Measurements from ENCODE around the gene SSH3. TPM values are rescaled to one million over a fixed set of nuclear protein-coding genes. Genes with fewer than 3 reads are reported as not detected.

Gene SSH3
- total and polyA plus RNA-seq, 4 donors: 4.8 to 10.4 (median 8.1) TPM

DNA sequence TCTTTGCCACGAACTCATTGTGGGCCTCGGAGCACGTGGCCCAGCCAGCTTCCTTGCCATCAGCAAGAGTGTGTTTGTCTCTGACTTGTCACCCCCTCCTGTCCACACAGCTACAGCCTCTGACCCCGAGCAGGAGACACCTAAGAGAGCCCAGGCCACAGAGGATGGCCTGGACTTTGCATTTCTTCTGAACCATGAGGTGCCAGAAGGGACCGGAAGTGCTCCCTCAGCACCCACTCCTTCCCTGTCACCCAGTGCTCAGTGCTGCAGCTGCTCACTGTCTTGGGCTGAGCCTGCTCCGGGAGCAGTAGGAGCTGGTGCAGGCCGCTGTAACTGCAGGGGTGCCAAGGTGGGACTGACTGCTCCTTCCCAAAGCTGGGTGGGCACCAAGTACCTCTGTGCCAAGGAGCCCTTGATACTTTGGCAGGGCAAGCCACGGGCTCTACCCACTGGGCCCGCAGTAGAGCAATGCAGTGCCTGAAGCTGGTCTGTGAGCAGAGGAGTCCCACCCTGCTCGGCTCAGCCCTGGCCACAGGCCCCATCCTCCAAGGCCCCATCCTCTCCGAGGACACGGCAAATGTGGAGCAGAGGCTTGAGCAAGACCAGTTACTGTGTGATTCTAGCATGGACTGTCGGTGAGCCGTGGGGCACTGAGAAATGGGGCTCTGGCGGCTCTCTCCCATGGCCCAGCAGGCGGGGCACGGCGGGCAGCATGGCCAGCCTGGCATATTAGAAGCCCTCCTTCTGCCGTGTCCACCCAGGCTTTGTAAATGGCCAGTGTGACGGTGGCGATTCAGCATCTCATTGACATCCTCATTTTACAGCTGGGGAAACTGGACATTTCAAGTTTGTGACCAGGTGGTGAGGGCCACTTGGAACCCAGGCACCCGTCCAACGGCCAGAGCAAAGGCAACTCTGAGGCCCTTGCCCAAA, 30.7 kb upstream of the SSH3 start:
- TF ChIP-seq, protein P1, sequence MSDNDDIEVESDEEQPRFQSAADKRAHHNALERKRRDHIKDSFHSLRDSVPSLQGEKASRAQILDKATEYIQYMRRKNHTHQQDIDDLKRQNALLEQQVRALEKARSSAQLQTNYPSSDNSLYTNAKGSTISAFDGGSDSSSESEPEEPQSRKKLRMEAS (IDR thresholded peaks at IDR 0.05): no peak
- no peak for TF ChIP-seq GABPA (IDR thresholded peaks at IDR 0.05 in 1 of 2, conservative IDR thresholded peaks at IDR 0.05 in 1 of 2)
- TF ChIP-seq, protein P2, sequence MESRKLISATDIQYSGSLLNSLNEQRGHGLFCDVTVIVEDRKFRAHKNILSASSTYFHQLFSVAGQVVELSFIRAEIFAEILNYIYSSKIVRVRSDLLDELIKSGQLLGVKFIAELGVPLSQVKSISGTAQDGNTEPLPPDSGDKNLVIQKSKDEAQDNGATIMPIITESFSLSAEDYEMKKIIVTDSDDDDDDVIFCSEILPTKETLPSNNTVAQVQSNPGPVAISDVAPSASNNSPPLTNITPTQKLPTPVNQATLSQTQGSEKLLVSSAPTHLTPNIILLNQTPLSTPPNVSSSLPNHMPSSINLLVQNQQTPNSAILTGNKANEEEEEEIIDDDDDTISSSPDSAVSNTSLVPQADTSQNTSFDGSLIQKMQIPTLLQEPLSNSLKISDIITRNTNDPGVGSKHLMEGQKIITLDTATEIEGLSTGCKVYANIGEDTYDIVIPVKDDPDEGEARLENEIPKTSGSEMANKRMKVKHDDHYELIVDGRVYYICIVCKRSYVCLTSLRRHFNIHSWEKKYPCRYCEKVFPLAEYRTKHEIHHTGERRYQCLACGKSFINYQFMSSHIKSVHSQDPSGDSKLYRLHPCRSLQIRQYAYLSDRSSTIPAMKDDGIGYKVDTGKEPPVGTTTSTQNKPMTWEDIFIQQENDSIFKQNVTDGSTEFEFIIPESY (IDR thresholded peaks at IDR 0.05): no peak
- Histone ChIP-seq H3K27me3 (ENCODE audit: control insufficient read depth in 4 of 4, insufficient read depth in 4 of 4, low read length in 3 of 4) (no peaks in the 10 kb centered on the region), H3K36me3 (ENCODE audit: control insufficient read depth in 4 of 4, insufficient read depth in 3 of 4, low read depth in 1 of 4, low read length in 3 of 4) (peaks cover 0 to 2% (median 0%) of the 10 kb centered on the region in 4 donors), H3K27ac (ENCODE audit: low read depth in 1 of 2, low read length in 2 of 2) (peak overlapping the region in 1 of 2 donors; percentile 44), H3K4me3 (ENCODE audit: low read depth in 1 of 3, low read length in 3 of 3) (no peak overlapping the region), H3K9me3 (ENCODE audit: control insufficient read depth in 4 of 4, low read length in 3 of 4) (no peaks in the 10 kb centered on the region), H3K4me1 (ENCODE audit: control insufficient read depth in 4 of 4, insufficient read depth in 4 of 4, low read length in 3 of 4) (peaks cover 18 to 86% (median 50%) of the 10 kb centered on the region in 4 donors), H3K9ac (ENCODE audit: low read depth in 1 of 2, low read length in 2 of 2) (no peak overlapping the region)
- 70% methylated on average over 23 of the region's 23 CpGs for WGBS
- DNase-seq (ENCODE audit: low spot score): no peak

DNA sequence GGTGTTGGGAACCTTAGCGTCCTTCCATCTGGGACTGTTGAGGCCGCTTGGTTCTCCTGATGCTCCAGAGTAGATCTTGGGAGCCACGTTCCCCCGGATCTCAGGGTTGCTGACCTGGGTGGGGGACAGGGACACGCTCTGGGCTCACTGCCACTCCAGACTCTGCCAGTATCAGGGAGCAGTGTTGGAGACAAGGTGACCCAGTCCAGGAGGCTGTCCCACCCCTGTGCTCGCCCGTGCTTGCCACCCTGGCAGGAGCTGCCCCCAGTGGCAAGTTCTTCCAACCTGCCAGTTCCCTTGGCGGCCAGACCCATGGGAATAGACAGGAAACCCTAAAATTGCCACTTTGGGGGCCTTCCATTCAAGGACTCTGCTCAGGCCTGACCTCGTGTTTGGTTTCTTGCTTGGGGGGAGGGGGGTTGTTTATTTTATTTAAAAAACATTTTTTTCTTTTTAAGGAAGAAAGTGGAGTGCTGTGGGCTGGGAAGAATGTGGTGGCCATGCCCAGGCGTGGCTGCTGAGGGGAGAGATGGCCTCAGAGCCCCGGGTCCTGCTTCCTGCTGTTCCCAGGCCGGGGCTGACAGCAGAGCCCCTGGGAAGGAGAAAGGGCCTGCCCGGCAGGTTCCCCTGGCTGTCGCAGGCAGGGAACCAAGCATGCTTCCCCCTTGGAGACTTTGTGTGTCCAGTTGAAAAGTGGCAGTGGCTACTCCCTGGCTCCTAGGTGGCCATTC, 29.9 kb upstream of the SSH3 start:
- TF ChIP-seq, protein P3, sequence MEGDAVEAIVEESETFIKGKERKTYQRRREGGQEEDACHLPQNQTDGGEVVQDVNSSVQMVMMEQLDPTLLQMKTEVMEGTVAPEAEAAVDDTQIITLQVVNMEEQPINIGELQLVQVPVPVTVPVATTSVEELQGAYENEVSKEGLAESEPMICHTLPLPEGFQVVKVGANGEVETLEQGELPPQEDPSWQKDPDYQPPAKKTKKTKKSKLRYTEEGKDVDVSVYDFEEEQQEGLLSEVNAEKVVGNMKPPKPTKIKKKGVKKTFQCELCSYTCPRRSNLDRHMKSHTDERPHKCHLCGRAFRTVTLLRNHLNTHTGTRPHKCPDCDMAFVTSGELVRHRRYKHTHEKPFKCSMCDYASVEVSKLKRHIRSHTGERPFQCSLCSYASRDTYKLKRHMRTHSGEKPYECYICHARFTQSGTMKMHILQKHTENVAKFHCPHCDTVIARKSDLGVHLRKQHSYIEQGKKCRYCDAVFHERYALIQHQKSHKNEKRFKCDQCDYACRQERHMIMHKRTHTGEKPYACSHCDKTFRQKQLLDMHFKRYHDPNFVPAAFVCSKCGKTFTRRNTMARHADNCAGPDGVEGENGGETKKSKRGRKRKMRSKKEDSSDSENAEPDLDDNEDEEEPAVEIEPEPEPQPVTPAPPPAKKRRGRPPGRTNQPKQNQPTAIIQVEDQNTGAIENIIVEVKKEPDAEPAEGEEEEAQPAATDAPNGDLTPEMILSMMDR (IDR thresholded peaks at IDR 0.05; ENCODE audit: low read depth, low read length, missing input control): no peak
- no peak for DNase-seq (ENCODE audit: low spot score)
- H3K27ac ChIP-seq (ENCODE audit: low read depth in 1 of 2, low read length in 2 of 2): peak overlapping the region in 1 of 2 donors; percentile 44
- no peaks in the 10 kb centered on the region for H3K9me3 ChIP-seq (ENCODE audit: control insufficient read depth in 4 of 4, low read length in 3 of 4)
- H3K27me3 ChIP-seq (ENCODE audit: control insufficient read depth in 4 of 4, insufficient read depth in 4 of 4, low read length in 3 of 4): no peaks in the 10 kb centered on the region
- 59% methylated on average over 14 of the region's 14 CpGs for WGBS
- H3K4me1 ChIP-seq (ENCODE audit: control insufficient read depth in 4 of 4, insufficient read depth in 4 of 4, low read length in 3 of 4): peaks cover 18 to 82% (median 42%) of the 10 kb centered on the region in 4 donors
- no peak overlapping the region for H3K4me3 ChIP-seq (ENCODE audit: low read depth in 1 of 3, low read length in 3 of 3)
- peaks cover 0 to 2% (median 0%) of the 10 kb centered on the region in 4 donors for H3K36me3 ChIP-seq (ENCODE audit: control insufficient read depth in 4 of 4, insufficient read depth in 3 of 4, low read depth in 1 of 4, low read length in 3 of 4)
- H3K9ac ChIP-seq (ENCODE audit: low read depth in 1 of 2, low read length in 2 of 2): no peak overlapping the region

DNA sequence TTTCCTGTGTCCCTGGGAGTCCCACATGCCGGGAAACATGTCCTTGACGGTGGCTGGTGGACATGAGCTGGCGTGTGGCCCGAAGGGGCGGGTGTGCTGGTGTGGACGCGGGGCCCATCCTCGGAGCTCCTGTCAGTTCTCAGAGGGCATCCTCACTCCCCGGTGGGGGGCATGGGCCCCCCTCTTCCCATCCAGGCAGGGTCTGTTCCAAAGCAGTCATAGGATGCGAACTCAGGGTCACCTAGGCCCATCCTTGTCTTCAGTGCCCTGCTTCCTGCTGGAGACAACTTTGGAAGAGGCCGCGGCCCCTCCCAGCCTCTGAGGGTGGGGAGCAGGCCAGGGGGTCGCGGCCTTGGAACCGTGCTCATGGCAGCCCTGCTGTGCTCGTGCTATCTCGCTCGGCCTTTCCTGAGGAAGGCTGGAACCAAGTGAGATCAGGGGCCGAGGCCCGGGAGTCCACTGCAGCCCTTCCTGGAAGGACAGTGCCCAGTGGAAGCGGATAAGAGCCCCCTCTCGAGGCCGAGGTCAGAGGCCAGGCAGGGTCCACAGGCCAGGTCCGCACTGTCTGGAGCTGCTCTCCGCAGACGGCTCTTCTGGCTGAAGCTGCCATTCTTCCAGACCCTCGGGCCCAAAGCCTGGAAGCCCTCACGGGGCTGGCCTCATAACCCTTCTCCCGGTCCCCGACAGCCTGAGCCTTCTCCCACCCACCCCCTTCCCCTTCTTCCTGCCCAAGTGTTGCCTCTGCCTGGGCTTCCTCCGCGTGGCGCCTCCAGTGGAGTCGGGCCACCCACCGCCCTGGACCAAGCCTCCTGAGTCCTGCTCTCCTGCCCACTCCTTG, 28.3 kb upstream of the SSH3 start:
- WGBS: 65% methylated on average over 35 of the region's 35 CpGs
- Histone ChIP-seq H3K27ac (ENCODE audit: low read depth in 1 of 2, low read length in 2 of 2) (peak overlapping the region; percentile 43 to 67), H3K9ac (ENCODE audit: low read depth in 1 of 2, low read length in 2 of 2) (no peak overlapping the region), H3K9me3 (ENCODE audit: control insufficient read depth in 4 of 4, low read length in 3 of 4) (no peaks in the 10 kb centered on the region), H3K4me3 (ENCODE audit: low read depth in 1 of 3, low read length in 3 of 3) (no peak overlapping the region), H3K4me1 (ENCODE audit: control insufficient read depth in 4 of 4, insufficient read depth in 4 of 4, low read length in 3 of 4) (peaks cover 10 to 71% (median 28%) of the 10 kb centered on the region in 4 donors), H3K27me3 (ENCODE audit: control insufficient read depth in 4 of 4, insufficient read depth in 4 of 4, low read length in 3 of 4) (no peaks in the 10 kb centered on the region), H3K36me3 (ENCODE audit: control insufficient read depth in 4 of 4, insufficient read depth in 3 of 4, low read depth in 1 of 4, low read length in 3 of 4) (peaks cover 4 to 9% (median 7%) of the 10 kb centered on the region in 4 donors)
- no peak for DNase-seq (ENCODE audit: low spot score)
- no peak for TF ChIP-seq GABPA (IDR thresholded peaks at IDR 0.05 in 1 of 2, conservative IDR thresholded peaks at IDR 0.05 in 1 of 2)
- TF ChIP-seq HNF4G (IDR thresholded peaks at IDR 0.05): no peak
- no peak for TF ChIP-seq YY1 (IDR thresholded peaks at IDR 0.05)
- TF ChIP-seq RXRA (IDR thresholded peaks at IDR 0.05): peak; percentile 73 to 84
- TF ChIP-seq, protein P4, sequence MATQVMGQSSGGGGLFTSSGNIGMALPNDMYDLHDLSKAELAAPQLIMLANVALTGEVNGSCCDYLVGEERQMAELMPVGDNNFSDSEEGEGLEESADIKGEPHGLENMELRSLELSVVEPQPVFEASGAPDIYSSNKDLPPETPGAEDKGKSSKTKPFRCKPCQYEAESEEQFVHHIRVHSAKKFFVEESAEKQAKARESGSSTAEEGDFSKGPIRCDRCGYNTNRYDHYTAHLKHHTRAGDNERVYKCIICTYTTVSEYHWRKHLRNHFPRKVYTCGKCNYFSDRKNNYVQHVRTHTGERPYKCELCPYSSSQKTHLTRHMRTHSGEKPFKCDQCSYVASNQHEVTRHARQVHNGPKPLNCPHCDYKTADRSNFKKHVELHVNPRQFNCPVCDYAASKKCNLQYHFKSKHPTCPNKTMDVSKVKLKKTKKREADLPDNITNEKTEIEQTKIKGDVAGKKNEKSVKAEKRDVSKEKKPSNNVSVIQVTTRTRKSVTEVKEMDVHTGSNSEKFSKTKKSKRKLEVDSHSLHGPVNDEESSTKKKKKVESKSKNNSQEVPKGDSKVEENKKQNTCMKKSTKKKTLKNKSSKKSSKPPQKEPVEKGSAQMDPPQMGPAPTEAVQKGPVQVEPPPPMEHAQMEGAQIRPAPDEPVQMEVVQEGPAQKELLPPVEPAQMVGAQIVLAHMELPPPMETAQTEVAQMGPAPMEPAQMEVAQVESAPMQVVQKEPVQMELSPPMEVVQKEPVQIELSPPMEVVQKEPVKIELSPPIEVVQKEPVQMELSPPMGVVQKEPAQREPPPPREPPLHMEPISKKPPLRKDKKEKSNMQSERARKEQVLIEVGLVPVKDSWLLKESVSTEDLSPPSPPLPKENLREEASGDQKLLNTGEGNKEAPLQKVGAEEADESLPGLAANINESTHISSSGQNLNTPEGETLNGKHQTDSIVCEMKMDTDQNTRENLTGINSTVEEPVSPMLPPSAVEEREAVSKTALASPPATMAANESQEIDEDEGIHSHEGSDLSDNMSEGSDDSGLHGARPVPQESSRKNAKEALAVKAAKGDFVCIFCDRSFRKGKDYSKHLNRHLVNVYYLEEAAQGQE (IDR thresholded peaks at IDR 0.05): no peak
- no peak for TF ChIP-seq JUND (IDR thresholded peaks at IDR 0.05)
- TF ChIP-seq FOXA1 (IDR thresholded peaks at IDR 0.05): no peak
- no peak for TF ChIP-seq HNF4A (conservative IDR thresholded peaks at IDR 0.05)
- TF ChIP-seq, protein P2 (IDR thresholded peaks at IDR 0.05): no peak
- no peak for TF ChIP-seq EGR1 (IDR thresholded peaks at IDR 0.05; ENCODE audit: low read depth in 2 of 2)

All from liver (tissue), 9 donors.